Bladder microvascular endothelial cell (primary cell): ENCODE data around the gene TIMM9. TPM values are rescaled to one million over a fixed set of nuclear protein-coding genes. Genes with fewer than 3 reads are reported as not detected.

Experiments used
- total RNA-seq: library from RNA; depleted of rRNA; stranded (reverse); fragments of >200 nt; gene quantifications from 2 replicates; pipeline ENCODE4 v1.2.3, GENCODE V29; 2014

The TIMM9 gene
- total RNA-seq = 12.5 and 14.1 TPM in 2 replicates

DNA sequence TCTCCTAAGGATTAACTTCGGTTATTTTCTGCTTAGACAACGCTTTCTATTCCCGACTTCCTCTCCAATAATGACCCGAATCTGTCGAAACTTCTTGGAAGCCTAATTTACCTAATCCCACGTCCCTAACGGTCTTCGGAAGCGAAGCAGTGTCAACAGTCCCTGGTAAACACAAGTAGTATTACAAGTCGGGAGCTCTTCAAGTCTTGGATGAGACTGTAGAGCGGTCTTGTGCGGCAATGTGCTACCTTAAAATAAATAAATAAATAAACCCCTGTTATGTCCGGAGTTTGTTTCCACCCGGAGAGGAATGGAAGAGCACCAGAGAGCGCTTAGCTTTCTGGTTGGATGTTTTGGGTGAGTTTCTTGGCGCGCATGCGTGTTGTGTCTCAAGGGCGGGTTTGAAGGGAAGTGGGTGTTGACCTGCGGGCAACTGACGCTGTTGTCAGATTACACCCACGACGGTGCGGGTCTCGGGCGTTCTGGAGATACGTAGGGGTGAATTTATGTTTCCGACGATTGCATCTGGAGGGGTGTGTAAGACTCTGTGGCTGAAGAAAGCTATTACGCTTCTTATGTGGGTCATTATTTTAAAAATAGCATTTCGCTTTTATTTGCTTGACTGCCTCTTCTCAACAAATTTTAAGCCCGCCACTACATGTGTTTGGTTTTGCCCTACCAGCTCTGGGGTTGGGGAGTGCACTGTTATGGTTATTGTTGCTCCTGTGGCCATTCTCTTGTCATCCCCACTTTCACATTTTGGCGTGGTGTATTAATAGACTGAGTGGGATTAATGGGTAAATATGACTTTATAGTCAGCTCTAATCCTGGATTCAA is at the start of gene TIMM9, which contains the start of gene KIAA0586:
TIMM9 (minus strand) TSS at position 251 of the 837 bp plus-strand sequence. CDS start 15,586 bp downstream, outside the sequence.
KIAA0586 (plus strand) TSS at position 439 of the 837 bp plus-strand sequence. CDS start 546 bp downstream, outside the sequence.

GRCh38 chr14:58395812-58396788 is 31.2 kb downstream of the TIMM9 start, which contains the start of gene TOMM20L:
TSS of gene TOMM20L (plus strand) at chr14:58395930. CDS start at chr14:58395958, 28 bp downstream.

Other genes starting within 250 kb of the TIMM9 start
- 31.4 and 41.9 TPM in 2 replicates for gene ACTR10, start 227.4 kb downstream of the TIMM9 start, total RNA-seq
- gene PSMA3, start 182.7 kb downstream of the TIMM9 start, total RNA-seq = 91.8 and 105 TPM in 2 replicates
- 11.5 and 28.9 TPM in 2 replicates for gene ARID4A, start 129.0 kb downstream of the TIMM9 start, total RNA-seq
- gene TOMM20L, start 31.6 kb downstream of the TIMM9 start, total RNA-seq = not detected in 2 replicates
- 13.1 and 32.2 TPM in 2 replicates for gene KIAA0586, start 188 bp upstream of the TIMM9 start, total RNA-seq
- 0.13 and 0.32 TPM in 2 replicates for gene DACT1, start 210.4 kb upstream of the TIMM9 start, total RNA-seq